Measurements from ENCODE around the gene IL13RA2.

DNA sequence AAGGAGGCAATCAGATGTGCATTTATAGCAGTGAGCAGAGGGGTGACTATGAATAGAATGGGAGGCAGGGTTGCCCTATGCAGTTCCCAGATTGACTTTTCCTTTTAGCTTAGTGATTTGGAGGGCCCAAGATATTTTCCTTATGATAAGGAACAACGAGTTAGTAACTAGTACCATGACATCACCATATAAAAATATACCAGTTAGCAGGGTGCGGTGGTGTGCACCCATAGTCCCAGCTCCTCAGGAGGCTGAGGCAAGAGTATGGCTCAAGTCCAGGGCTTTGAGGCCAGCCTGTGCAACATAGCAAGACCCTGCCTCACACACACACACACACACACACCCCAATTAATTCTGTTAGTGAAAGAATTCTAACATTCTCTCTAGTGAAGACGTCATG lies 53.0 kb downstream of the IL13RA2 start:
- TF ChIP-seq CTCF (IDR thresholded peaks at IDR 0.05; ENCODE audit: low read depth, low read length, missing input control) (no peak), RAD21 (IDR thresholded peaks at IDR 0.05) (no peak), HNF4G (IDR thresholded peaks at IDR 0.05) (no peak), RXRA (IDR thresholded peaks at IDR 0.05) (no peak), YY1 (IDR thresholded peaks at IDR 0.05) (no peak), GABPA (IDR thresholded peaks at IDR 0.05 in 1 of 2, conservative IDR thresholded peaks at IDR 0.05 in 1 of 2) (no peak), TAF1 (conservative IDR thresholded peaks at IDR 0.05) (no peak), FOXA1 (IDR thresholded peaks at IDR 0.05) (no peak), MAX (IDR thresholded peaks at IDR 0.05) (no peak), NR2F2 (IDR thresholded peaks at IDR 0.05) (no peak), HNF4A (conservative IDR thresholded peaks at IDR 0.05) (no peak)
- TF ChIP-seq, protein P1, sequence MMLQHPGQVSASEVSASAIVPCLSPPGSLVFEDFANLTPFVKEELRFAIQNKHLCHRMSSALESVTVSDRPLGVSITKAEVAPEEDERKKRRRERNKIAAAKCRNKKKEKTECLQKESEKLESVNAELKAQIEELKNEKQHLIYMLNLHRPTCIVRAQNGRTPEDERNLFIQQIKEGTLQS (IDR thresholded peaks at IDR 0.05) = no peak
